GM21576 (cell line): ENCODE data around the gene AKAP11.

ENCODE experiments used
- ATAC-seq: cut with Tn5 transposase; IDR thresholded peaks from one replicate; pipeline ENCODE4 v1.9.1; 2021; ENCODE audit warnings: mild to moderate bottlenecking, moderate library complexity; ENCODE audit not compliant: unreplicated experiment

AKAP11 gene

DNA sequence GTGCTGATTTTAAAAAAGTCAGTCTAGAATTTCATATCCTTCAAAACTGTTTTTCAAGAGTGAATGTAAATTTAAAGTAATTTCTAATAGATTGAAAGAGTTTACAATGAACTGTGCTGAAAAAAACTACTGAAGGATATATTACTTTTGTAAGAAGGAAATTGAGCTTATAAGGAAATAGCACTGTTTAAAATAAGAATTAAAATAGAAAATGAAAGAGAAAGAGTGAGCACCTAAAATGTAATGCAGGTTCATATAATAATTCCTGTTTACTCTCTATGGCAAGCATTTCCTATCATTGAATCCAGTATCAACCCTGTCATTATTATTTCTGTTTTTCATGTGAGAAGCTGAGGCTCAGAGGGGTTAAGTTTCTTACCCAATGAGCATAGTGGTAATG lies 57.3 kb downstream of the AKAP11 start:
- no peak for ATAC-seq

DNA sequence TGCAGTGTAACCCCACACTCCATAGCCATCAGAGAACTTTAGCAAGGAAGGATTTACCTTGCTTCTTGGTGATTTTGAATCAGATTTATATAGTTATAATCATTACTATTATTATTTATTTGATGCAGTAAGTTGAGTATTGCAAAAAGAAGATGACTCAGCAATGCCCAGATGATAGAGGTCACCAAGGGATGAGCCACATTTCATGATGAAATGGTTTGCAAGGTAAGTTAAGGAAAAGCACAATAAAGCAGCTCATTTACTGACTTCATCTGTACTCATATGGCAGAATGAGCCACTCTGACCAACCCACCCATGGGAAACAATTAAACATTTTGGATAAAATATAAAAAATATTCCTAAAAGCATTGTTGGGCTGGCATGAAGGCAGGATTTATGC lies 59.1 kb downstream of the AKAP11 start:
- no peak for ATAC-seq

DNA sequence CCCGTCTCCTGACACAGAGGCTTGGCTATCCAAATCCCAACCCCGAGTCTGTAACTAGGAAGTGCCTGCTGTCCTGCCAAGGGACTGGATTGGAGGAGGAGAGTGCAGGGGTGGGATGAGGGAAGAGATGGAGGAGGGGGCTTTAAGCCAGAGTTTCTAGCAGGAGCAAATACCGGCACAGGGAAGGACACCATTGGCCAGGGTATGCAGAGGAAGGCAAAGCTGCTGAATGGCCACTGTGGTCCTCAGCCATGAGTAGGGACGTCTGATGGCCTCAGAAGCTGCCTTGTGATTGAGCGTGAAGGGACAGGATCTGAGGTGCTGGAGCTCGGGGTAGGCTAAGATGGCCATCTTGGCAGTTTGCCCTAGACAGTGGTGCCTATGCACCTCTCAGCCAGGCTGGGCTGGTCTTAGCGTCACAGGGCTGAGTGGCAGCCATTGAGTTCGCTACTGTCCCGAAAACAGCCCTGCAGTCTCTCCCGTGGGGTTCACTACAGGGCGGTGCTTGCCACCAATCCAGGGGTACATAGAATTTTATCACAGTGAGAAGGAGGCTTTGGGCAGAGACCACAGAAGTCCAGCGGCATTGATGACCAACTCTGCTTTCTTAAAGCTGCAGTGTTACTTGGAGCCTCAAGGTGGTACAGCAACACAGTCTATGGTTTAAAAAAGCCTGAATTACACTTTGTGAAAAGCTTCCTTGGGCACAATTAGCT lies 61.8 kb downstream of the AKAP11 start:
- peak; percentile 62 for ATAC-seq

DNA sequence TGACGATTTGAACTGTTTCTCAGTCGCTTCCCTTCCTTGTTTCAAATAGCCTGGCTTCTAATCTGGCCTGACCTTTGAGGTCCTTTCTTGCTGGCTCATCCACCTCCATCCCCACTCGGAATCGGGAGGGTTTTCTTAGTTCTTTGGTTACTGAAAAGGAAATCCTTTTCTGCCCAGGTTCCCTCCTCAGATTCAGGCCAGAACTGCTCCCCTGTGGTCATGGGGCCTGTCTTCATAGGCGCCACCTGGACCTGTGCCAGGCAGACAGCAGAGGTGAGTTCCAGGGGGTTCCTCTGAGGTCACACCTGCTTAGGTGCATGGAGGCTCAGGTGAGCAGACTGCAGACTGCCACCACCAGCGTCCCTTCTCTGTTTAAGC lies 62.4 kb downstream of the AKAP11 start:
- ATAC-seq: no peak

DNA sequence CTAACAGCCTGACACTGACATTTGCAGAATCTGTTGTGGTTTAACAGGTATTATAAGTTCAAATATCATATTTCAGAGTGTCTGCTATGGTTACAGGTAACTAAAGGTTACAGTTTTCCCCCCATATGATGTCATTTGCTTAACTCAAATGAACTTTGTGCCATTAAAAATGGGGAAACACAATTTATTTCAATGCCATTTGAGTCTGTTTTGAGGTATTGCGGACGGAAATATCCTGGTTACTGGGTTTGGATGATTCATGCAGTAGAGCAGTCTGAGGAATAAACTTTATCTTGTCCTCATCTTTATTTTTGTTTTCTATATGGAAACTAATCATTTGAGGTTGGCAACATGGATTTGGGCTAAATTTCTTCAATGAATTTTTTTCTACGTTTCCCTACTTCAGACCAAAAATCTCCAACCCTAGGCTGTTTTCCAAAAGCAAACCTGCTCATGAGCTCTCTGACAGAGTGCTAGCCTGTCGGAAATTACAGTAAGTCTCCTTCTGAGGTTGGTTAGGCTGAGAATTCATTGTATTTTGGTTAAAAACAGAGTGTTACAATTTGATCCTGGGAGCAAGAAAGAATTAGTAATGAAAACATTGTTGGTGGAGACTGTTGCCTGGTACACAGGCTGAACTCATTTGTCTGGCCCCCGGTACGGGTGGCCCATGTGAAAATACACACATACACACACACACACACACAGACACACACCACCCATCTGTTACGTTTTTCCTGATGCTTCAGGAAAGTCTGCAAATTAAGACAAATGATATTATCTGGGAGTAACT lies 66.1 kb downstream of the AKAP11 start:
- no peak for ATAC-seq

DNA sequence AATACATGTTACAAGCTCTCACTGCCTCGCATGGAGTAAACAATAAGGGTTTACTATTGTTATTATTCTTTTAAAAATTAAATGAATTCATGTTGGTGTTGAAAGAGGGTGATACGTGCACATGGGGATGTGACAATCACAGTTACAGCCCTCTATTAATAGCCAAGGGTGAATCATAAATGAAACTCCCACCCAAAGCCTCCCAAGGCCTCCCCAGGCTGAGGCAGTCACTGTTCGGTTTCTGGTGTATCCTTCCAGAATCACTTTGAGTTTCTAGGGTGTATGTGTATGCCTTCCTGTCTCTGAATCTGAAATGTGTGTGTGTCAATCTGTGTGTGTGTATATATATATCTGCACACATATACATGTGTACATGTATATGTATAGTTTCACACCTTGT lies 73.4 kb downstream of the AKAP11 start:
- ATAC-seq: peak; percentile 49

DNA sequence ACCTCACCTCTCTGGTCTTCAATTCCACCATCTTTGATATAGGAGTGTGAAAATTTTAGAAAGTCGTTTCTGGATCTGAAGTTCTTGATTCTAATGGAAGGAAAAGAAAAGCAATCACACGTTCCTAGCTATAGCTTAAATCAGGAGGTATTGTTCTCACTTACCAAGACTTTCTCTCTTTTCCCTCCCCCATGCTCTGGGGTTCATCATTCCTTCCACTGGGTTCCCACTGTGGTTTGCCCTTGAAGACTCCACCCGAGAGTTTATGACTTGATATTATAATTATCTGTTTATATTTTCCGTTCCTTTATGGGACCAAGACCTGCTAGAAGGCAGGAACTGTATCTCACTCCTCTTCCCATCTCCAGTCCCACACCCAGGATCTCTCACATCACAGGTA lies 76.6 kb downstream of the AKAP11 start:
- ATAC-seq: no peak

DNA sequence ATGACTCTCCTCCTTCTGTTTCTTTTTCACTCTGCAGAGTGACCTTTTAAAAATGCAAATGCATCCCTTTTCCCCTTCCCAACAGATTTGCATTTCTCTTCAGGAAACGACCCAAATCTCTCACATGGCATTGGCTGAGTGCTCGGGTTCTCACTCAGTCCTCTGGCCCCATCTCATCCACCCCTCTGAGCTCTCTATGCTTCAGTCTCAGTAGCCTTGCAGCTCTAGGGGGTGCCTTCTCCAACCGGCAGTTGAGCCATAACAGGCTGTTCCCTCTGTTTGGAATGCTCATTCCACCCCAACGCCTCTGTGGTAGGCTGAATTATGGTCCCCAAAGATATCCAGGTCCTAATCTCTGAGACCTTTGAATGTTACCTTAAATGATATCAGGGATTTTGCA lies 78.2 kb downstream of the AKAP11 start:
- ATAC-seq: no peak

DNA sequence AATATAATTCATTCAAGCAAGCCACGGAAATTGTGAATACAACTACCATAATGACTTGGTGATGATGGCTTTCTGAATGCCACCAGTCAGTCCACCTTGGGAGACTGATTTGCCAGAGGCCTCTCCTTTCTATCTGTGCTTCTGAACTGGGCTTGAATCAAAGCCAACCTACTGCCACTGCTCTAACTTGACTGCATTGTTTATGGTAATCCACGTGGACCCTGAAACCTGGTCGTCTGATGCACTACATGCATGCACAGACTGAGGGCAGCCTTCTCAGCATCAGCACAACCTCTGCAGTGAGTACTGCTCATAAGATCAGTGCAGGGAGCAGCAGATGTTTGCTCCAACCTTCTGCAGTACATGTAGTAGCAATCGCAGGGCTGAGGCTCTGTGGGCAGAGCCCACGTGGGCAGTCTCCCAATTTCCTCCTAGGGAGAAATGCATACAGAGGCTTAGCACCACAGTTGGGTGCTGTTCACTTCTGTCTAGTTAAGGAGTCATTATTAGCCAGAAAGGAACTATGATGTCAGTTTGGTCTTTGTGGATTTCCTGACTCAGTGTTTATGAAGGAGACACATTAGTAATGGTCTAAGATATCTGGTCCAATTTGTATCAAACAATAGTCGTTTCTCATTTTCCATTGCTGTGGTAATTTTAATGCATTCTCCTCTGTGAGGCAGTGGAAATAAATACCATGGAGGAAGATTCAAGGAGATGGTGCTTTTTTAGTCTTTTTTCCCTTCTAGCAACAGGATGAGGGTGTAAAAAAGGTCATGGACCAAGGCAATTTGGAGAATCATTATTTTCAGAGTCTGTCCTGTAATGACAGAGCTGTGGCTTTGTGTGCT lies 82.5 kb downstream of the AKAP11 start:
- ATAC-seq: peak; percentile 89

DNA sequence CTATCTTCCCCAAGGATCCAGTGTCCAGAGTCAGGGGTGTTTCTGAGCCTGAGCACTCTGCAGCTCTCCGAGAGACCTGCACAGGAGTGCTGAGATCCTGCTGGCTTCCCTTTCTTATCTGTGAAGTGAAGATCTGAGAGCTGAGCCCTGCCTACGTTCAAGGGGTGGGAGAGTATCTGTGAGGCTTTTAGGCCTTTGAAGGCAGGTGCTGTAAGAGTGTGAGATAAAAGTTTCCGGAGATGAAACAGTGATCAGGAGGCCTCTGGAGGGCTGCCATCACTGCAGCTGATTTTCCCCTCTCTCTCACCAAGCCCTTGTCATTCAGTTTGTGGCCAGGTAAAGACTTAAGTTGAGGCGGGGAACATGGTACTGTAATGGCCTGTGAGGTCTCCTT lies 83.1 kb downstream of the AKAP11 start:
- no peak for ATAC-seq

DNA sequence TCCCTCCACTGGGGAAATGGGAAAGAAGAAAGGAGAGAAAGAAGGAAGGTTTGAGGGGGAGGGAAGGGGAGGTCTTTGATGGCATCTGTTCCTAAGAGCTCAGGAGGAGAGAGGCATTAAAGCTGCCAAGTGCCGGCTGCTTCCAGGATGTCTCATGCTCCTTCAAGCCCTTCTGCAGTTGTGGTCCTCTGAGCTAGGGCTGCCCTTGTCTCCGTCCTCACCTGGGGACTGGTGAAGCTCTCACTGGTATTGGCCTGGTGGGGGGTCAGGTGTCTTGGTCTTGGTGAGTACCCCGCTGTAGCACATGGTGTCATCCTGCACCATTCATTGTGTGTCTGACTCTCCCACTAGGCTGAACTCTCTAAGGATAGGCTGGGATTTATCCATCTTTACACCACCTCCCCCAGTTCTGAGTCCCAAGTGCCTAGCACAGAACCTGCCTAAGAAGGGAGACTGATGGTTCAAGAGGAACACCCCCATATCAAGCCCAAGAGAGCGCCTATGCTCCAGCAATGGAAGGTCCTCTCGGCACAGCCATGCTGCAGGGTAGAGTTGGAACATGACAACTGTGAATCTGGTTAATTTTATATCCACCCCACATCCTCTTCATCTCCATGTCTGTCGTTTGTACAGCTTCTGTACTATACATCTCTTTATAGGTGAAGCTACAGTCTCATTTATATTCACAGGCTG lies 83.7 kb downstream of the AKAP11 start:
- ATAC-seq: no peak

DNA sequence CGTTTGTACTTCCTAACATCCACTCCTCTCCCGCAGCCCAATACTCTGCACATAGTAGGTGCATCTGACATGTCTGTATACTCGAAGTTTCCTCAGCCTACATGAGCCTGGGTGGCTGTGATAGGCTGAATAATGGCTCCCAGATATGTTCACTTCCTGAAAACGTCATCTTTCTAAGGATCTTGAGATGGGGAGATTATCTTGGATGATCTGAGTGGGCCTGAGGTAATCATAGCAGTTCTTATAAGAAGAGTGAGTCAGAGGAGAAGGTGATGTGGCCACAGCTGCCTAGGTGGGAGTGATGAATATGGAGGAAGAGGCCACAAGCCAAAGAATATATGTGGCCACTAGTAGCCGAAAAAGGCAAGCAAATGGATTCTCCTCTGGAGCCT lies 84.2 kb downstream of the AKAP11 start:
- no peak for ATAC-seq

DNA sequence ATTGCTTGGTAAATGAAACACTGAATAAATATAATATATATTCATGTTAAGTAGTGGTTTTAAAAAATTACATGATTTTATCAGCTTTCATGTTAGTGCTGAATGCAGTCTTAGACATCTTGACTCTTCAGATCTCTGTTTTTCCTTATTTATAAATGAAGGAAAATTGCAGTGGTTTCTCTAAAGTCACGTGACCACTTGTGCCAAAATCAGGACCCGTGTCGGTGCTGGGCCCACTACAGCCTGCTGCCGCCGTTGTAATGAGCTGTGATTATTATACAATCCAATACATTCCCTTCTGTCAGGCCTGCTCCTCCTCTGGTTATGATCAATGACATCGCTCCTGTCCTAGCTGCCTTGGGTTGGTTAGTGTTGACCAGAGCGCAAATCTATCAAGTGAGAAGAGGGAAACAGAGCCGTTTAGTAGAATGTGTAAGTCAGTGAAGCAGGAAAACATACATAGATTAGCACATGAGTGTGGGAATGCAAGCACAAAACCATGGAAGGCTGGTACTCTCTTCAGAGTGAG lies 88.2 kb downstream of the AKAP11 start:
- no peak for ATAC-seq

DNA sequence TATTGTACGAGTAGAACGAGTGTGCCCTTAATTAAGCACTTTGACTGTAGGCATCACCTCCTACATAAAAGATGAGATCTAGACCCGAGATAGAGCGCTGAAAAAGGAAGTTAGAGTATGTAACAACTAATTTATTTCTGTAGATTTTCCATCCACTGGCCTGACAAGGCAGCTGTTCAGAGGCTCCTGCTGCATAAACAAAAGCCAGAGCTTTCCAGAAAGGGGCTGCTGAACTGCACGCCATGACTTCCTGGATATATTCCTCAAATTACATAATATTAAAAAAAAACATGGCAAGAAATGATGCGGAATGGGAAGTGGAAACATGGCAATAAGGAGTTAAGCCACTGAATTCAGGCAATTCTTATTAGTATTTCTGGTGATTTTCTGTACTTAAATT lies 89.7 kb downstream of the AKAP11 start:
- no peak for ATAC-seq

DNA sequence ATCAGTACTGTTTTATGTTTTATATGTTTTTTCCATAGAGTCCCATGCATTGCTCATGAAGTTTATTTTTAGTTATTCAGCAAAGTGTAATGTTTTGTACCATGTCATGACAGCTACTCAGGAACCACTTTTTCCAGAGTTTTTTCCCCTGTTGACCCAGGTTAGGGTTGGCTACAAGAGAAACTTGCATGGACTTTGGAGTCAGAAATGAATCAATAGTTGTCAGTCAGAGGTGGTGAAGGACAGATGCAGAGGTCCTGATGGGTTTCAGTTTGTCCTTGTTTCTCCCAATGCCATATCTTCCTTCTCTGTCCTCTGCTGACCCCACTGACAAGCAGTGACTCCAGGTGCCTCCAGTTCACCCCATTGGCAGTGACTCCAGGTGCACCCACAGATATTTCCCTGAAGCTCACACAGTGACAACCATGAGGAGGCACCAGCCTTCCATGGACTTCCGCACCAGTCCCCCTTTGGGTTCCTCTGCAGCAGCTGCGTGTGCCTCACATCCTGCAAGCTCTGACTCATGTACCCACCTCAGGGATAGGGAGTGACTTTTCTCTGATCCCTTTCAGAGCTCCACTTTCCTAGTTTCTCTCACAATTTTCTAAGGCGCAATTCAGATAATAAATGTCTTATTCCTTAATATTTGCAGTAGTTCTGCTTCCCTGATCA lies 92.1 kb downstream of the AKAP11 start:
- no peak for ATAC-seq

DNA sequence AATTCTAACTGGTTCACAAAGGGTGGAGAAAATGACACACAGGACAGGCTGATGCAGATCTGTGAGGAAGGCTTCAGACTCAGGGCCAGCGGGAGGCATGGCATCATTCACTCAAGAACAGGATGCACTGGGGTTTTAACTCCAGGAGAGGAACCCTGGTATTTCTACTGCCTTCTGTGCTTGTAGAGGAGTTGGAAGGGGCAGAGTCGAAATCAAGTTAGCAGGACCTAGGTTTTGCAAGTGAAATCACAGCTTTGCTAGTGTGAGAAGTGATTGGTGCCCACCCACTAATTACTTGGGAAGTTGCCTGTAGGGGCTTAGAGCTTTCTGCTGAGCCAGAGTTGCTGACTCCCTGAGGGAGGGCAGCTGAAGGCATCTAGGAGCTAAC lies 92.7 kb downstream of the AKAP11 start:
- ATAC-seq: no peak

DNA sequence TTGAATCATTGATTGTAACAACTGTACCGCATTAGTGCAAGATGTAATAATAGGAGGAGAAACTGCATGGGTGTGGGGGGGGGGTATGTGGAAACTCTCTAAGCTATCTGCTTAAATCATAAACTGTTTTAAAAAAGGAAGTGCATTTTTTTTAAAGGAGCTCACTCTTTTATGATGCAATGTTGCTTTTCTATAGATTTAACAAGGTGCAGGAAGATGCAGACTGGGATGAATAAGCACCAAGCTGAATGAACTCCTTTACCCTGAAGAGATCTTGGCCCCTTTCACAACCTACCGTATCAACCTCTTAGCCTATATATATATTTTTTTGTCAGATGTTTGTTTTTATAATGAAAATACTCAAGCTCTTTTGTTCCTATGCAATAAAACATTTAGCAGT lies 95.9 kb downstream of the AKAP11 start:
- ATAC-seq: no peak

DNA sequence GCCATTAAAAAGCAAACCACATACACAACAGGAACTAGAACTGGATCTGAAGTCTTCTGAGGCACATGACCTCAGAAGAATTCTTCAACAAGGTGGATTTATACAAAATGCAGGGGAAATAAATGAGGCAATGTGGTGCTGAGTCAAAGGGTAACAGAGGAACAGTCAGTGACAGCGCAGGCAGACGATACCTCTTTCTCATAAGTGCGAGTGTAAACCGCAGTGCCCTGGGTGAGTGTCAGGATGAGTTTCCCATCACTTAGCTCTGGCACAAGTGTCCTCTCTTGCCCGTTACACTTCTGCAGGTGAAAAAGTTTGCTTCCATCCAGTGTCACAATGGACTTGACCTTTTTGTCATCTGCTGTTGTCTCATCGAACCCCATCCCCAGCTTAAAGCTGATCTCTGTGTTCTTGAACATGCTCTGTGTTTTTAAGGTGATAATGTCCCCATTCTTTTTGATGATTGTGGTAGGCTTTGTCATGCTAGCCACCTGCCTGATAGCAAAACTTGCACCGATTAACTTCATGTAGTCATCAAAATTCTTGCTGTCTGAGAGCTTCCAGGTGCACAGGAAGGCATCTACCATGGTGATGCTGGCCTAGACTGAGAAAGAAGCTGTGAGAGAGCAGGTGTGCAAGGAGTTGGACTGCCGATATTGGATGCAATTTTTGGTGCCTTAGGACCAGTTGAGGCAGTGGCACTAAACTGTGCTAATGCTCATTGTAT lies 97.3 kb downstream of the AKAP11 start:
- peak; percentile 67 for ATAC-seq

DNA sequence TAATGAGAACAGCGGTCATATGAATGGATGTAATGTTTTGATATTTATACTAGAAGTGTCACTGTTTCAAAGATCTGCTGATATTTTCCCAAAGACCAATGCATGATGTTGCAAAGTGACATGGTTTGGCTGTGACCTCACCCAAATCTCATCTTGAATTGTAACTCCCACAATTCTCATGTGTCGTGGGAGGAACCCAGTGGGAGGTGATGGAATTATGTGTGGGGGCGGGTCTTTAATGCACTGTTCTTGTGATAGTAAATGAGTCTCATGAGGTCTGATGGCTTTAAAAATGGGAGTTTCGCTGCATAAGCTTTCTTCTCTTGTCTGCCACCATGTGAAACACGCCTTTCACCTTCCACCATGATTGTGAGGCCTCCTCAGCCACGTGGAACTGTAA lies 98.3 kb downstream of the AKAP11 start:
- no peak for ATAC-seq
